Colonic mucosa (tissue), 4 donors: ENCODE measurements around the gene ATP4A. TPM values are rescaled to one million over a fixed set of nuclear protein-coding genes. Genes with fewer than 3 reads are reported as not detected.

Experiments
- DNase-seq: peaks from one replicate; pipeline ENCODE4 v3.0.0-alpha.2; 2020
- H3K27ac ChIP-seq: fragments of 200-600 bp; one replicate; pipeline ENCODE4 v1.8.0; 2021
- H3K27me3 ChIP-seq: fragments of 200-600 bp; one replicate; pipeline ENCODE4 v1.8.0; 2021
- H3K36me3 ChIP-seq: fragments of 200-600 bp; one replicate; pipeline ENCODE4 v1.8.0; 2021
- H3K4me1 ChIP-seq: fragments of 200-600 bp; one replicate; pipeline ENCODE4 v1.8.0; 2021; ENCODE audit warnings: mild to moderate bottlenecking
- H3K4me3 ChIP-seq: fragments of 200-600 bp; one replicate; pipeline ENCODE4 v1.8.0; 2021
- H3K9ac ChIP-seq, 2 donors: one replicate each; pipeline ENCODE4 v1.7.0; 2013; ENCODE audit warnings: control low read depth in 2 of 2, low read depth in 2 of 2, low read length in 2 of 2
- H3K9me3 ChIP-seq: fragments of 200-600 bp; one replicate; pipeline ENCODE4 v1.8.0; 2021
- CTCF ChIP-seq: fragments of 200-600 bp; IDR thresholded peaks from one replicate; pipeline ENCODE4 v1.8.0; 2022; ENCODE audit warnings: antibody characterized with exemption, mild to moderate bottlenecking
- intact Hi-C: fragments of 100-400 bp; cut with DNase I; formaldehyde crosslinking; loops from one replicate; pipeline ENCODE4 v1.14.1; 2022
- total RNA-seq, 2 donors: library from RNA; stranded (reverse); fragmentation: NEBNext Ultra II Directional in 1 of 2; extraction: Animal tissue kit (Norgen Biotek cat#: 25700) in 1 of 2; gene quantifications; one replicate each; pipeline ENCODE4 v1.2.1, GENCODE V29; 2021
- donor health status: healthy.
- donor health status: DM: no; HTN: no; CAD: no.
- donor health status: DM: no; HTN: no; CAD: no.

Gene ATP4A
- total RNA-seq, 2 donors from 2014 or later: not detected

- H3K36me3 ChIP-seq: no peaks in the 10 kb centered on the region
- H3K4me3 ChIP-seq: no peak overlapping the region
- no peak for DNase-seq
- no peak overlapping the region for H3K9ac ChIP-seq
- no peaks in the 10 kb centered on the region for H3K27me3 ChIP-seq
- H3K4me1 ChIP-seq: no peaks in the 10 kb centered on the region
- intact Hi-C loops: no loop called here
- H3K9me3 ChIP-seq: no peaks in the 10 kb centered on the region
- no peak overlapping the region for H3K27ac ChIP-seq
- no peak for TF ChIP-seq CTCF
Measured at GRCh38 chr19:35521124-35521743, 42.2 kb downstream of the ATP4A start.

- no peak for TF ChIP-seq CTCF
- H3K27me3 ChIP-seq: no peaks in the 10 kb centered on the region
- no peaks in the 10 kb centered on the region for H3K36me3 ChIP-seq
- no peak overlapping the region for H3K9ac ChIP-seq
- no peak overlapping the region for H3K27ac ChIP-seq
- no peaks in the 10 kb centered on the region for H3K4me1 ChIP-seq
- no peaks in the 10 kb centered on the region for H3K9me3 ChIP-seq
- no peak for DNase-seq
- intact Hi-C loops: no loop called here
- H3K4me3 ChIP-seq: no peak overlapping the region
Measured at GRCh38 chr19:35519291-35519690, 44.2 kb downstream of the ATP4A start.

- Histone ChIP-seq H3K36me3 (no peaks in the 10 kb centered on the region), H3K27ac (no peak overlapping the region), H3K4me3 (no peak overlapping the region), H3K4me1 (no peaks in the 10 kb centered on the region), H3K27me3 (no peaks in the 10 kb centered on the region), H3K9me3 (no peaks in the 10 kb centered on the region), H3K9ac (no peak overlapping the region)
- TF ChIP-seq CTCF: no peak
- intact Hi-C loops: no loop called here
- DNase-seq: no peak
Measured at GRCh38 chr19:35518313-35518712, 45.1 kb downstream of the ATP4A start.

GRCh38 chr19:35517342-35517741 lies 46.1 kb downstream of the ATP4A start:
- no peaks in the 10 kb centered on the region for H3K9me3 ChIP-seq
- no peak for TF ChIP-seq CTCF
- intact Hi-C loops: no loop called here
- H3K9ac ChIP-seq: no peak overlapping the region
- no peak overlapping the region for H3K4me3 ChIP-seq
- H3K27me3 ChIP-seq: no peaks in the 10 kb centered on the region
- no peak overlapping the region for H3K27ac ChIP-seq
- H3K36me3 ChIP-seq: no peaks in the 10 kb centered on the region
- H3K4me1 ChIP-seq: no peaks in the 10 kb centered on the region
- no peak for DNase-seq

- no peak overlapping the region for H3K9ac ChIP-seq
- DNase-seq: no peak
- intact Hi-C loops: no loop called here
- H3K36me3 ChIP-seq: no peaks in the 10 kb centered on the region
- no peaks in the 10 kb centered on the region for H3K27me3 ChIP-seq
- H3K9me3 ChIP-seq: no peaks in the 10 kb centered on the region
- H3K4me1 ChIP-seq: no peaks in the 10 kb centered on the region
- no peak for TF ChIP-seq CTCF
- no peak overlapping the region for H3K4me3 ChIP-seq
- no peak overlapping the region for H3K27ac ChIP-seq
Measured at GRCh38 chr19:35516310-35516709, 47.1 kb downstream of the ATP4A start.
